Upper lobe of left lung (tissue), 6 donors: Measurements from ENCODE around the gene RNU6-9. TPM values are rescaled to one million over a fixed set of nuclear protein-coding genes. Genes with fewer than 3 reads are reported as not detected.
"Not testable (repeated sequence)": the region's sequence is repeated elsewhere in the genome, so short reads cannot be mapped to it uniquely, and the experiment has no call there.

Experiments used
- ATAC-seq, 2 donors: fragments of 200-7000 bp; cut with Tn5 transposase; one replicate each; pipeline ENCODE4 v1.9.1; 2022; ENCODE audit warnings: mild to moderate bottlenecking in 2 of 2, moderate library complexity in 2 of 2; ENCODE audit not compliant: low FRiP score in 2 of 2
- DNase-seq, 2 donors: peaks; one replicate each; pipeline ENCODE4 v3.0.0-alpha.2; 2019 to 2020
- H3K27ac ChIP-seq, 4 donors: fragments of 200-600 bp; sonication (generic); one replicate each; pipeline ENCODE4 v1.5.1; 2016 to 2019
- H3K27me3 ChIP-seq, 4 donors: fragments of 200-600 bp; sonication (generic); one replicate each; pipeline ENCODE4 v1.5.1; 2017 to 2019
- H3K36me3 ChIP-seq, 4 donors: fragments of 200-600 bp; sonication (generic); one replicate each; pipeline ENCODE4 v1.5.1; 2016 to 2019
- H3K4me1 ChIP-seq, 4 donors: fragments of 200-600 bp; sonication (generic); one replicate each; pipeline ENCODE4 v1.5.1; 2018 to 2019
- H3K4me3 ChIP-seq, 4 donors: fragments of 200-600 bp; sonication (generic); one replicate each; pipeline ENCODE4 v1.5.1; 2017 to 2019; ENCODE audit warnings: mild to moderate bottlenecking in 2 of 4, moderate library complexity in 1 of 4
- H3K9me3 ChIP-seq, 4 donors: fragments of 200-600 bp; sonication (generic); one replicate each; pipeline ENCODE4 v1.5.1; 2018 to 2019
- EP300 ChIP-seq, 4 donors: sonication (generic); formaldehyde crosslinking; IDR thresholded peaks; one replicate each; pipeline ENCODE4 v1.5.1; 2017; ENCODE audit warnings: antibody characterized with exemption in 4 of 4, control low read depth in 2 of 4
- POLR2A ChIP-seq, 4 donors: fragments of 450-650 bp; IDR thresholded peaks; one replicate each; pipeline ENCODE4 v1.5.1; 2016 to 2017; ENCODE audit warnings: antibody characterized with exemption in 4 of 4, mild to moderate bottlenecking in 2 of 4
- POLR2AphosphoS5 ChIP-seq, 2 donors: sonication (generic); formaldehyde crosslinking; IDR thresholded peaks; one replicate each; pipeline ENCODE4 v1.5.1; 2017; ENCODE audit warnings: antibody characterized with exemption in 2 of 2
- WGBS, 2 donors: methylation state at CpG; one replicate each; pipeline ENCODE4 v1.1.5; 2017 to 2018; 5-methylcytosine and 5-hydroxymethylcytosine counted together
- total RNA-seq, 6 donors: library from RNA; depleted of rRNA in 4 of 6; stranded (reverse); fragments of >200 nt in 4 of 6; gene quantifications; one replicate each; pipeline versions ENCODE4 v1.1.0 to v1.2.1, GENCODE V29; 2016 to 2021
- TF ChIP-seq, protein P1 (sequence below), 6 experiments: fragments of 450-650 bp in 4 of 6; fragments of 200-600 bp in 2 of 6; sonication (generic) in 2 of 6; IDR thresholded peaks; one replicate each; pipeline ENCODE4 v1.5.1; 2016 to 2019; ENCODE audit warnings: antibody characterized with exemption in 6 of 6
- donor health status: DM: no; HTN: no; CAD: no; lungs with moderate emphysema.
- donor health status: DM: no; HTN: yes; CAD: no; lungs with severe emphysema.

The RNU6-9 gene
- total RNA-seq, 6 donors from 2014 or later = not detected

DNA sequence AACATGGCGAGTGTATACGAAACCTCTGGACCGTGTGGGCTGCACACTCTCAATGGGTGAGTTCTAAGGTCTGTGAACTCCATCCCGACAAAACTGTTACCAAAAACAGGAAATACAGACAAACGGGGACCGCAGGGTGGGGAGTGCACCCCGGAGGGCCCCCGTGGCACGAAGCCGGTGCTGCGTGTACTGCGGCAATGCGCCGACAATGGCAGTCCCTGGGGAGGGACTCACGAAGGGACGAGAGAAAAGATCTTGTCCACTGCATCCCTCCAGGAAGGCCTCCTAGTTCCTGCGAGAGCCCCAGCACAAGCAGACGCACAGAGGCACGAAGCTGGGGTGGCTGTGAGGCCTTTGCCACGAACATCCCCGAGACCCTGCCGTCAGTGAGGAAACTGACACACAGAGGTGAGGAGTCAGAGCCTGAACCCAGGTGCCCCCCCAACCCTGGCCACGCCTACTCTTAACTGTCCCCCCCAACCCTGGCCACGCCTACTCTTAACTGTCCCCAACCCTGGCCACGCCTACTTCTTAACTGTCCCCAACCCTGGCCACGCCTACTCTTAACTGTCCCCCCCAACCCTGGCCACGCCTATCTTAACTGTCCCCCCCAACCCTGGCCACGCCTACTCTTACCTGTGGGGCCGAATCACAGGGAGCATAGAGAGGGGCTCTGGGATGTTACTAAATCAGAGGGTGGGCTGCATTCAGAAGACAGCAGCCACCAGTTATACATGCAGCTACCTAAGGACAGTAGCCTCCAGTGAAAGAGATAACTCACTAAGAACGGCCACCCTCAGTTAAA lies 4.5 kb upstream of the RNU6-9 start:
- H3K4me3 ChIP-seq = no peak overlapping the region
- WGBS, 2 donors = 87 to 90% methylated on average over 24 to 30 of the region's 30 CpGs
- no peaks in the 10 kb centered on the region for H3K9me3 ChIP-seq
- H3K27ac ChIP-seq = no peak overlapping the region
- no peaks in the 10 kb centered on the region for H3K27me3 ChIP-seq
- ATAC-seq (no peak), DNase-seq (peak in 1 of 2 donors; percentile 75)
- TF ChIP-seq POLR2AphosphoS5 (IDR thresholded peaks at IDR 0.05) (no peak), POLR2A (IDR thresholded peaks at IDR 0.05) (no peak), EP300 (IDR thresholded peaks at IDR 0.05) (no peak)
- TF ChIP-seq, protein P1, sequence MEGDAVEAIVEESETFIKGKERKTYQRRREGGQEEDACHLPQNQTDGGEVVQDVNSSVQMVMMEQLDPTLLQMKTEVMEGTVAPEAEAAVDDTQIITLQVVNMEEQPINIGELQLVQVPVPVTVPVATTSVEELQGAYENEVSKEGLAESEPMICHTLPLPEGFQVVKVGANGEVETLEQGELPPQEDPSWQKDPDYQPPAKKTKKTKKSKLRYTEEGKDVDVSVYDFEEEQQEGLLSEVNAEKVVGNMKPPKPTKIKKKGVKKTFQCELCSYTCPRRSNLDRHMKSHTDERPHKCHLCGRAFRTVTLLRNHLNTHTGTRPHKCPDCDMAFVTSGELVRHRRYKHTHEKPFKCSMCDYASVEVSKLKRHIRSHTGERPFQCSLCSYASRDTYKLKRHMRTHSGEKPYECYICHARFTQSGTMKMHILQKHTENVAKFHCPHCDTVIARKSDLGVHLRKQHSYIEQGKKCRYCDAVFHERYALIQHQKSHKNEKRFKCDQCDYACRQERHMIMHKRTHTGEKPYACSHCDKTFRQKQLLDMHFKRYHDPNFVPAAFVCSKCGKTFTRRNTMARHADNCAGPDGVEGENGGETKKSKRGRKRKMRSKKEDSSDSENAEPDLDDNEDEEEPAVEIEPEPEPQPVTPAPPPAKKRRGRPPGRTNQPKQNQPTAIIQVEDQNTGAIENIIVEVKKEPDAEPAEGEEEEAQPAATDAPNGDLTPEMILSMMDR (IDR thresholded peaks at IDR 0.05) = no peak
- H3K4me1 ChIP-seq = peaks cover 7 to 19% (median 17%) of the 10 kb centered on the region in 4 donors
- peaks cover 10 to 69% (median 47%) of the 10 kb centered on the region in 4 donors for H3K36me3 ChIP-seq

DNA sequence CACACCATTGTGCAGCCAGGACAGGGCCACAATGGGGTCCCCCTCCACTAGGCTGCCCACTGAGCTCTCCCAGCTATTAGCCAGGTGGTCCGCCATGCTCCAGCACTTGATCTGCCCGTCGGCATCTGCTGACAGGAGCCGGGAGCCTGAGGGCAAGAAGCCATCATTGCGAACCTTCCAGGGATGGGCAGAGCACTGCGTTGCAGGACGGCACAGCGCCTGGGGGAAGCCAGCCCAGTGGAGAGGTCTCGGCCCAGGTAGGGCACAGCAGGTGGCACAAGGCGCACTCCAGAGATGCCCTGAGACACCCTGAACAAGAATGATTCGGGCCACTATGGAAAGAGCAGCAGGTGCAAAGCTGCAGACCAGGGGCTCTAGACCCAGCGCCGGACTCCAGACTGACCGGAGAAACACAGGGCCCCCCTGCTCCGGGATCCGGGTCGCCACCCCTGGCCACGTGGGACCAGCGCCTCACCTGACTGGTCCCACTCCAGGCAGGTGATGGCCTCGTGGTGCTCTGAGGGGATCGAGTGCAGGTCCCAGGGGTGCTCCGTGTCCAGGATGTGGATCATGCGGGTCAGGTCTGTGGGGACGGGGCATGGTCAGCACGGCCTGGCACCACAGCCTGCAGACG lies 3.5 kb upstream of the RNU6-9 start:
- Histone ChIP-seq H3K27ac (no peak overlapping the region), H3K9me3 (no peaks in the 10 kb centered on the region), H3K36me3 (peaks cover 9 to 59% (median 39%) of the 10 kb centered on the region in 4 donors), H3K4me3 (no peak overlapping the region), H3K27me3 (no peaks in the 10 kb centered on the region), H3K4me1 (peaks cover 7 to 20% (median 18%) of the 10 kb centered on the region in 4 donors)
- WGBS, 2 donors = 93 to 94% methylated on average over 9 to 19 of the region's 26 CpGs
- DNase-seq (peak in 1 of 2 donors; percentile 70), ATAC-seq (no peak)
- TF ChIP-seq, protein P1 (IDR thresholded peaks at IDR 0.05) = no peak
- TF ChIP-seq POLR2AphosphoS5 (IDR thresholded peaks at IDR 0.05) = no peak
- no peak for TF ChIP-seq EP300 (IDR thresholded peaks at IDR 0.05)
- no peak for TF ChIP-seq POLR2A (IDR thresholded peaks at IDR 0.05)

DNA sequence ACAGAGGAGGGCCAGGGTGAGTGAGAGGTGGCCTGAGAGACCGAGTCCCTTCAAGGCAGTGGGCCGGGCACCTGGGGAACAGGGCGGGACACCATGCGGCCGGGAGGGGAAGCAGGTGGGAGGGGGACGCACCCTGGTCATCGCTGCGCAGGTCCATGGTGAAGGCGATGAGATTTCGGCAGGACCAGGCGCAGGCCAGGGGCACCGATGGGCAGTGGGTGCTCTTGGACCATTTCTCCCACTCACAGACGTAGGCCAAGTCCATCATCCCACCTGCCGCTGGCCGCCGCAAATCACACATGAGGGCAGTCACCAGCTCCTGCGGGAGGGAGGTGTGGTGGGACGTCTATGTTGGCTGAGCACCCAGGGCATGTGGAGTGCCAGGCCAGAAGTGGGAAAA lies 2.5 kb upstream of the RNU6-9 start:
- no peak overlapping the region for H3K4me3 ChIP-seq
- no peak for TF ChIP-seq POLR2AphosphoS5 (IDR thresholded peaks at IDR 0.05)
- no peak for TF ChIP-seq POLR2A (IDR thresholded peaks at IDR 0.05)
- no peak for TF ChIP-seq EP300 (IDR thresholded peaks at IDR 0.05)
- TF ChIP-seq, protein P1 (IDR thresholded peaks at IDR 0.05) = no peak
- H3K36me3 ChIP-seq = peaks cover under 1 to 48% (median 29%) of the 10 kb centered on the region in 4 donors
- WGBS, 2 donors = 80 to 94% methylated on average over 3 to 18 of the region's 18 CpGs
- no peak for ATAC-seq
- no peaks in the 10 kb centered on the region for H3K27me3 ChIP-seq
- H3K4me1 ChIP-seq = peaks cover 7 to 20% (median 18%) of the 10 kb centered on the region in 4 donors
- DNase-seq = peak in 1 of 2 donors; percentile 78
- H3K27ac ChIP-seq = peak overlapping the region in 1 of 4 donors; percentile 49
- H3K9me3 ChIP-seq = no peaks in the 10 kb centered on the region

DNA sequence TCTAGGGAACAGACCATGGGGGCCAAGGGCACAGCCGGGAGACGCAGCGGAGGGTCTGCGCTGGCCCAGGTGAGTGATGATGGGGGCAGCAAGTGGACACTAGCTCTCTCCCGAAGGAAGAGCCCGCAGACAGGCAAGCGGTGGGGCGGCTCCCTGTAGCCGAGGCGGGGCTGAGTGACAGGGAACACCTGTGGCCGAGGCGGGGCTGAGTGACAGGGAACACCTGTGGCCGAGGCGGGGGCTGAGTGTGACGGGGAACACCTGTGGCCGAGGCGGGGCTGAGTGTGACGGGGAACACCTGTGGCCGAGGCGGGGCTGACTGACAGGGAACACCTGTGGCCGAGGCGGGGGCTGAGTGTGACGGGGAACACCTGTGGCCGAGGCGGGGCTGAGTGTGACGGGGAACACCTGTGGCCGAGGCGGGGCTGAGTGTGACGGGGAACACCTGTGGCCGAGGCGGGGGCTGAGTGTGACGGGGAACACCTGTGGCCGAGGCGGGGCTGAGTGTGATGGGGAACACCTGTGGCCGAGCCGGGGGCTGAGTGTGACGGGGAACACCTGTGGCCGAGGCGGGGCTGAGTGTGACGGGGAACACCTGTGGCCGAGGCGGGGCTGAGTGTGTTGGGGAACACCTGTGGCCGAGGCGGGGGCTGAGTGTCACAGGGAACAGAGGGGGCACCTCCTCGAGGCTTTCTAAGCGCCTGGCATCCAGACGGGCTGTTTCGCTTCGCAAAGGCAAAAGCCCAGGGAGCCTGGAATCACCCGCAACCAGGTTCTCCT lies 1.7 kb upstream of the RNU6-9 start:
- Histone ChIP-seq H3K4me1 (peaks cover 7 to 20% (median 18%) of the 10 kb centered on the region in 4 donors), H3K36me3 (peaks cover 0 to 43% (median 25%) of the 10 kb centered on the region in 4 donors), H3K27ac (peak overlapping the region; percentile 89 to 95 (median 92)), H3K4me3 (peak overlapping the region in 3 of 4 donors; percentile 68 to 95 (median 73))
- not testable (repeated sequence) for ATAC-seq, H3K27me3 ChIP-seq, H3K9me3 ChIP-seq
- DNase-seq = peak; percentile 68 to 84
- 67 to 73% methylated on average over 16 to 25 of the region's 50 CpGs for WGBS, 2 donors
